ENCODE results near the gene MRTFB.

The MRTFB gene

DNA sequence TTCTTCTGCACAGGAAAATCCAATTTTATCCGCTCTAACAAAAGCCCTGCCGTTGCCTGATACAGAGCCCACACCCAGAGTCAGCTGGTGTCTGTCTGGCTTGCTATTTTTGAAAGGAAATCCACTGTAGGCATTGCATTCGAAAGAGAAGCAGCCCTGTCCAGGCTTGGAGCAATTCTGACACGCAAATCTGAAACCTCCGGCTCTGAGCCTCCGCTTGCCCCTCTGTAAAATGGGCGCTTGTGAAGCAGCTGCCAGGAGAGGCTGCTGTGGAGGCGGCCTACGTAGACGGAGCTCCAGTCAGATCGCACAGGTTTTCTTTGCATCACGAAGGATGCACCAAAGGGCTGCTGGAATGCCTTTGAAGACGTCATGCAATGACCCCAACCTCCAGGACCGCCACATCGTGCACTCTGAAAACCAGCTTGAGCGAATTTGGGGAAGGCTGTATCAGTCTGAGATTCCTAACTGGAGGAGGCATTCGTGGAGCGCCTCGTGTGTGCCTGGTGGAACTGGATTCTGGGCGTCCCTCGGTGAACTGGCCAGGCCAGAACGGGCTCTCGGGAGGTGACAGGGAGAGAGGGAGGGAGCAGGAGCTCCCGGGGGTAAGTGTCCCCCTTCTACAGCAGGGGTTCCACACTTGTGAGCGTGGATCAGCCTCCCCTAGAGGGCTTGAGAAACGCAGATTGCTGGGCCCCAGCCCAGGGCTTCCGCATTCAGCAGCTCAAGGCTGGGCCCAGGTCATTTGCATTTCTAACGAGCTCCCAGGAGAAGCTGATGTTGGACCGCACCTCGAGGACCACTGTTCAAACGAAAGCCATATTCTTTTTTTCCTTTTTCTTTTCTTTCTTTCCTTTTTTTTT lies 215.5 kb downstream of the MRTFB start:
- H3K36me3 ChIP-seq (ENCODE audit: control insufficient read depth, insufficient read depth, low read length): no peaks in the 10 kb centered on the region
- 36 to 38% methylated on average over 22 to 26 of the region's 31 CpGs for WGBS, 2 experiments (ENCODE audit: insufficient coverage in 2 of 2)
- no peak overlapping the region for H3K27ac ChIP-seq (ENCODE audit: low read depth, low read length, severe bottlenecking)
- H3K4me1 ChIP-seq (ENCODE audit: control insufficient read depth, insufficient read depth, low read length, poor library complexity, severe bottlenecking): no peaks in the 10 kb centered on the region
- peak overlapping the region; percentile 83 for H3K4me3 ChIP-seq (ENCODE audit: extremely low read depth, insufficient read depth, low read length, poor library complexity, severe bottlenecking)
- H3K9me3 ChIP-seq (ENCODE audit: control insufficient read depth, low read length): peaks cover 10% of the 10 kb centered on the region

DNA sequence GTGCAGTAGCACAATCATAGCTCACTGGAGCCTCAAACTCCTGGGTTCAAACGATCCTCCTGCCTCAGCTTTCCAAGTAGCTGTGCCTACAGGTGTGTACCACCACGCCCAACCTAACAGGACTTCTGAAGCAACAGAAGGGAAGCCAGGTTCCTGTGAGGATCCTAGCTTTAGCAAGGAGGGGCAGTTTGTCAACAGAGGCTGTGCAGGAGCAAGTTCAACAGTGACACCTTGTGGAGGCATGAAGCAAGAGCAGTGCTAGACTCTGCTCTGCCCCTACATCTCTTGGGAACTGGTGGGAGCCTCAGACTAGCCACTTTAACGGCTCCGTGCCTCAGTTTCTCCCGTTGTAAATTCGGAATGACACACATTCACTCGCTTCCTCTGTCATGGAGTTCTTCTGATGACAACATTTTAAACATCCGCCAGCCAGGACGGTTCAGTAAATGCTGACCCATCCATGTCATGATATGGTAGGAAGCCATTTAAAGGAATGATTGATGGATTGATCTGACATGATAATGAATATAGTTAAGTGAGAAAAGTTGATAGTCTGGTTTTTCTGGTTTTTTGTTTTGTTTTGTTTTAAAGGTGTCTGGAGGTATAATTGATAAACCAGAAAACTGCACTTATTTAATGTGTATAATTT lies 218.7 kb downstream of the MRTFB start:
- Histone ChIP-seq H3K27ac (ENCODE audit: low read depth, low read length, severe bottlenecking) (no peak overlapping the region), H3K4me3 (ENCODE audit: extremely low read depth, insufficient read depth, low read length, poor library complexity, severe bottlenecking) (no peak overlapping the region), H3K4me1 (ENCODE audit: control insufficient read depth, insufficient read depth, low read length, poor library complexity, severe bottlenecking) (no peaks in the 10 kb centered on the region), H3K9me3 (ENCODE audit: control insufficient read depth, low read length) (peaks cover 10% of the 10 kb centered on the region), H3K36me3 (ENCODE audit: control insufficient read depth, insufficient read depth, low read length) (no peaks in the 10 kb centered on the region)
- WGBS, 2 experiments (ENCODE audit: insufficient coverage in 2 of 2): 65 to 70% methylated on average over 9 of the region's 9 CpGs

DNA sequence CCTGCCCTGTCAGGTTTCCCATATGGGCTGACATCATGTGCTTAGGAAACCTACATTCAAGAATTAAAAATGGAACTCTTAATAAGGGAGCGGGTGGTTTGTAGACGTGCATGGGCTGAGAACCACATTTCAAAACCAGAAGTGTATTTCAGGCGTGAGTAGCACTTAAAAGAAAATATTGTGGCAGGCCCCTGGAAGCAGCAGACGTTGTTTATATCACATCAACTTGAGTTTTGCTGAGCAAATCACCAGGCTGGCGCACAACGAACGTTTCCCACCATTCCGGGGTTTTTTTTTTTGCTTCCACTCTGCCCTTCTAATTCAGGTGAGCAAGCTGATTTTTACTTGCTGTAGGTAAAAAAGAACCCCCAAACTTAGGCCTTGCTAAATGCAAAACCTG lies 220.2 kb downstream of the MRTFB start:
- no peak overlapping the region for H3K27ac ChIP-seq (ENCODE audit: low read depth, low read length, severe bottlenecking)
- WGBS, 2 experiments (ENCODE audit: insufficient coverage in 2 of 2): 90% methylated on average over 7 to 8 of the region's 8 CpGs
- no peaks in the 10 kb centered on the region for H3K4me1 ChIP-seq (ENCODE audit: control insufficient read depth, insufficient read depth, low read length, poor library complexity, severe bottlenecking)
- H3K36me3 ChIP-seq (ENCODE audit: control insufficient read depth, insufficient read depth, low read length): no peaks in the 10 kb centered on the region
- H3K4me3 ChIP-seq (ENCODE audit: extremely low read depth, insufficient read depth, low read length, poor library complexity, severe bottlenecking): no peak overlapping the region
- peaks cover 10% of the 10 kb centered on the region for H3K9me3 ChIP-seq (ENCODE audit: control insufficient read depth, low read length)

DNA sequence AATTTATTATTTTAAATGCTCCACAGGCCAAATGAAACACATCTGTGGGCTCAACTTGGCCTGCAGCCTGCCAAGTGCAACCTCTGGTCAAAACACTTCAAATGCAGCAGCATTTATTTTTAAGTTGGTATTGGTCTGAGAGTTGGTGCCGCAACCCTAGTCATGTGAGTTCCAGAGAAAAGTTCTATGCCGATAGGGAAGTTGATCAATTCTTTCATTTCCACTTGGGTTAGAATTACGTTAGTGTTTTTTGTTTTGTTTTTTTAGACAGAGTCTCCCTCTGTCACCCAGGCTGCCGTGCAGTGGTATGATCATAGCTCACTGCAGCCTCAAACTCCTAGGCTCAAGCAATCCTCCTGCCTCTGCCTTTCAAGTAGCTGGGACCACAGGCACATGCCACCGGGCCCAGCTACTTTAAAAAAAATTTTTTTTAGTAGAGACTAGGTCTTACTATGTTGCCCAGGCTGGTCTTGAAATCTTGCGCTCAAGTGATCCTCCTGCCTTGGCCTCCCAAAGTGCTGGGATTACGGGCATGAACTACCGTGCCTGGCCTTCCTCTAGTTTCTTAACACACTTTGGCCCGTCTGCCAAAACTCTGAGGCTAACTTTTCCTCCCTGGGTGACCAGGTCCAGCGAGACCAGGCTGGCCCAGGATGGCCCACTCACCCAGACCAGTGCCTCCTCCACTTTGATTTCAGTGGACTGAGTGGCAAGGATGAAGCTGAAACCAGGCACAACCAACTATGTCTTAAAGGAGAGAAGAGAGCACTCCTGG lies 221.1 kb downstream of the MRTFB start:
- Histone ChIP-seq H3K4me3 (ENCODE audit: extremely low read depth, insufficient read depth, low read length, poor library complexity, severe bottlenecking) (no peak overlapping the region), H3K9me3 (ENCODE audit: control insufficient read depth, low read length) (peaks cover 10% of the 10 kb centered on the region), H3K4me1 (ENCODE audit: control insufficient read depth, insufficient read depth, low read length, poor library complexity, severe bottlenecking) (no peaks in the 10 kb centered on the region), H3K36me3 (ENCODE audit: control insufficient read depth, insufficient read depth, low read length) (no peaks in the 10 kb centered on the region), H3K27ac (ENCODE audit: low read depth, low read length, severe bottlenecking) (no peak overlapping the region)
- 91 to 95% methylated on average over 6 to 7 of the region's 10 CpGs for WGBS, 2 experiments (ENCODE audit: insufficient coverage in 2 of 2)

DNA sequence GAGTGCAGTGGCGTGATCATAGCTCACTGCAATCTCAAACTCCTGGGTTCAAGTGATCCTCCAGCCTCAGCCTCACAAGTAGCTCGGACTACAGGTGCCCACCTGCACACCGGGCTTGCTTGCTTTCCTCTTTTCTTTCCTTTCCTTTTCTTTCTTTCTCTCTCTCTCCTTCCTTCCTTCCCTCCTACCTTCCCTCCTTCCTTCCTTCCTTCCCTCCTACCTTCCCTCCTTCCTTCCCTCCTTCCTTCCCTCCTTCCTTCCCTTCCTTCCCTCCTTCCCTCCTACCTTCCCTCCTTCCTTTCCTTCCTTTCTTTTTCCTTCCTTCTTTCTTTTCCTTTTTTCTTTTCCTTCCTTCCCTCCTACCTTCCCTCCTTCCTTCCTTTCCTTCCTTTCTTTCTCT lies 225.5 kb downstream of the MRTFB start:
- H3K4me3 ChIP-seq (ENCODE audit: extremely low read depth, insufficient read depth, low read length, poor library complexity, severe bottlenecking): no peak overlapping the region
- no peak overlapping the region for H3K27ac ChIP-seq (ENCODE audit: low read depth, low read length, severe bottlenecking)
- H3K36me3 ChIP-seq (ENCODE audit: control insufficient read depth, insufficient read depth, low read length): no peaks in the 10 kb centered on the region
- WGBS, 2 experiments (ENCODE audit: insufficient coverage in 2 of 2): 92 to 96% methylated on average over 3 of the region's 3 CpGs
- H3K9me3 ChIP-seq (ENCODE audit: control insufficient read depth, low read length): no peaks in the 10 kb centered on the region
- H3K4me1 ChIP-seq (ENCODE audit: control insufficient read depth, insufficient read depth, low read length, poor library complexity, severe bottlenecking): no peaks in the 10 kb centered on the region

DNA sequence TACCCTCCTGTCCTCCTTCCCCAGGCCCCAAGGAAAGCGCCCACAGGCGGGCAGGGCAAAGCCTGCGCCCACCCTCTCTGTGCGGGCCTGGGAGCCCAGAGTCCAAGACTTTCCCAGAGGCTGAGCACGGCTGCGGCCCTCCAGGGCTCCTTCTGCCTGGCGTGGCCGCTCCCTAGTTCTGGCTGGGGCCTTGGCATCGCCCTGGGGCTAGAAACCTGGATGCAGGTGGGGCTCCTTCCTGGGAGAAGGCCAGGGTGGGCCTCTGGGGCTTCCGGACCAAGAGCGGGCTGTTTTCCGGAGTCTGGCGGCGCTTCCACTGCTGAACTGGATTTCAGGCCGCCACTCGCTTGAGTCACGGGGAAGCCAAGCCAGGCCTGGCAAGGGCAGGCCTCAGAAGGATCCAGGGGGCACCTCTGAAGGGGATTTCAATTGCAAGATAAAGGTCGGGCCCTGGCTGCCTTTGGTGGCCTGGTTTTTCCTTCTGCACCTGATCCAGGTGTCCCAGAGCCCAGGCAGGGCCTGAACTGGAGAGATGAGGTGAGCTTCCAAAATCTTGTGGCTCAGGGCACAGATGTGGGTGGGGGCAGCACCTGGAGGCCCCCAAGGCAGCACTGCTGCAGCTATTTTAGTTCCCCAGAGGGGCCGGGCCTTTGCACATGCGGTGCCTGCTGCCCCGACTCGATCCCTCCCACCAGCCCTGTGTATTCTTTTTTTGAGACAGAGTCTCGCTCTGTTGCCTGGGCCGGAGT lies 227.4 kb downstream of the MRTFB start:
- Histone ChIP-seq H3K9me3 (ENCODE audit: control insufficient read depth, low read length) (no peaks in the 10 kb centered on the region), H3K4me3 (ENCODE audit: extremely low read depth, insufficient read depth, low read length, poor library complexity, severe bottlenecking) (no peak overlapping the region), H3K27ac (ENCODE audit: low read depth, low read length, severe bottlenecking) (no peak overlapping the region), H3K36me3 (ENCODE audit: control insufficient read depth, insufficient read depth, low read length) (no peaks in the 10 kb centered on the region), H3K4me1 (ENCODE audit: control insufficient read depth, insufficient read depth, low read length, poor library complexity, severe bottlenecking) (no peaks in the 10 kb centered on the region)
- WGBS, 2 experiments (ENCODE audit: insufficient coverage in 2 of 2): 92 to 97% methylated on average over 23 to 24 of the region's 24 CpGs

DNA sequence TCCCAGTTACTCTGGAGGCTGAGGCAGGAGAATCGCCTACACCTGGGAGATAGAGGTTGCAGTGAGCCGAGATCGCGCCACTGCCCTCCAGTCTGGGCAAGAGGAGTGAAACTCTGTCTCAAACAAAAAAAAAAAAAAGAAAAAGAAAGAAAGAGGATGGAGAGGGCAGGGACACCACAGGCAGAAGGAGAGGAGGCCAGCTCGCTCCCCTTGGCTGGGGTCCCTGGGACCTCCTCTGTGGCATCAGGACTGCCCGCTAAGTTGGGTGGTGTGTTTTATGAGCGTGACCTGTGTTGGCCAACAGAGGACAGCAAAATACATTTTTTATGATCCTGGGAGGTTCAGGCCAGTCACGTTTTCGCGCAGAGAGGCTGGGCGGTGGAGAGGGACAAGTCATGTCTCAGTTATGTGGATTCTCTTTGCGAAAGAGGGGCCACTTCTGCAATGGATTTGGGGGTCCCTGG lies 229.6 kb downstream of the MRTFB start:
- H3K4me3 ChIP-seq (ENCODE audit: extremely low read depth, insufficient read depth, low read length, poor library complexity, severe bottlenecking): peak overlapping the region; percentile 44

DNA sequence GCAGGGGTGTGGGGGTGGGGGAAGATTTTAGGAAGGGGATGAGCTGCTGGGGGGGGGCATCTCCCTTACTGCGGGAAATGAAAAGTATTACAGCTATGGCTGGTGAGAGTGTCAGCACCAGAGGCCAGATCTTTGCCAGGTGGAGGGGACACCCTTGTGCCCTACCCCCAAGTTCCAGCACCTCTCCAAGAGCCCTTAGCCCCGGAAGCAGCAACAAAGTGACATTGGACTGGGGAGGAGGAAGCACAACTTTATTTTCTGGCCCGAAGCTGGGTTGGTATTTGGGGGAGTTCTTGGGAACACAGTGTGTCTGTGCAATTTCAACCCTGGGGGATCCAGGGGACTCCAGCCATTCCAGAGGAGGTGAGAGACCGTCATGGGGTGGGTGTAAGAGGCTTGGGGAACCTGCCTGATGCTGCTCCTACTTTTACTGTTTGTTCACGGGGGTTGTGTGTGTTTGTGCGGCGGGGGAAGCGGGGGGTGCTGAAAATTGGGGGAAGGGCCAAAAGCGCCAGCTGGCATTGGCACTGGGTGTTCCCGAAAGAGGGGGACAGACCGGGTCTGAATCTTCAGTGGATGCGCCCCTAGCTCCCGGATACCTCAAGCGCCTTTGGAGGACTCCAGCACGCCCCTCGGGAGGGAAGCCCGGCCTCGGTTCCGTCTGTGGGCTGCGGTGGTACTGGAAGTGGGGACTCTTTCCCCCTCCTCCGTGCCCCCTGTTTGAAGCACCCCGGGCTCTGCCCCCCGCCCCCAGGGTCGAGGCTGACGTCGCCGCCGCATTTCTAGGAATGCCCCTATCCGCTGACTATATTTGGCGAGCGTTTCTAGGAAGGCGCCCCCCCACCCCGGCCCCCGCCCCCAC lies 230.3 kb downstream of the MRTFB start:
- Histone ChIP-seq H3K9me3 (ENCODE audit: control insufficient read depth, low read length) (no peaks in the 10 kb centered on the region), H3K4me3 (ENCODE audit: extremely low read depth, insufficient read depth, low read length, poor library complexity, severe bottlenecking) (peak overlapping the region; percentile 44), H3K36me3 (ENCODE audit: control insufficient read depth, insufficient read depth, low read length) (no peaks in the 10 kb centered on the region), H3K4me1 (ENCODE audit: control insufficient read depth, insufficient read depth, low read length, poor library complexity, severe bottlenecking) (peaks cover 16% of the 10 kb centered on the region), H3K27ac (ENCODE audit: low read depth, low read length, severe bottlenecking) (peak overlapping the region; percentile 8)
- 5 to 8% methylated on average over 11 to 15 of the region's 34 CpGs for WGBS, 2 experiments (ENCODE audit: insufficient coverage in 2 of 2)

More for the DNA sequence above, 229.6 kb downstream of the MRTFB start:
- 33 to 41% methylated on average over 10 to 11 of the region's 12 CpGs for WGBS, 2 experiments (ENCODE audit: insufficient coverage in 2 of 2)
- peaks cover 9% of the 10 kb centered on the region for H3K4me1 ChIP-seq (ENCODE audit: control insufficient read depth, insufficient read depth, low read length, poor library complexity, severe bottlenecking)
- H3K36me3 ChIP-seq (ENCODE audit: control insufficient read depth, insufficient read depth, low read length): no peaks in the 10 kb centered on the region
- no peaks in the 10 kb centered on the region for H3K9me3 ChIP-seq (ENCODE audit: control insufficient read depth, low read length)
- H3K27ac ChIP-seq (ENCODE audit: low read depth, low read length, severe bottlenecking): peak overlapping the region; percentile 8

DNA sequence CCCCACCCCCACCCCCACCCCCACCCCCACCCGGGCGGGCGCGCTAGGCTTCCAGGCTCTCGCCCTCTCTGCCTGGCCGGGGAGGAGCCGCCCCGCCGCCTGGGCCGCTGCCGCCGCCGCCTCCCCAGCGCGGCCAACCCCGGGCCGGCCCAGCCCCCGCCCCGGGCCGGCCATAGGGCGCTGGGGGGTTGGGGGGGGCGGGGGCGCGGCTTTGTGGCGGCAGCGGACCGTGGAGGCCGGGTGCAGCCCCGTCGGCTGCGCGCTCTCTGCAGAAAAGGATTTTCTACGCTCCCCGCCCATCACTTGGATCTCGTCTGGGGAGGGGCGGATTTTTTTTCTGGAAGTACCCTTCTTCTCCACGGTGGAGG lies 230.9 kb downstream of the MRTFB start:
- 0% methylated on average over 1 to 5 of the region's 37 CpGs for WGBS, 2 experiments (ENCODE audit: insufficient coverage in 2 of 2)
- H3K4me3 ChIP-seq (ENCODE audit: extremely low read depth, insufficient read depth, low read length, poor library complexity, severe bottlenecking): peak overlapping the region; percentile 98
- H3K9me3 ChIP-seq (ENCODE audit: control insufficient read depth, low read length): no peaks in the 10 kb centered on the region
- no peaks in the 10 kb centered on the region for H3K36me3 ChIP-seq (ENCODE audit: control insufficient read depth, insufficient read depth, low read length)
- H3K27ac ChIP-seq (ENCODE audit: low read depth, low read length, severe bottlenecking): no peak overlapping the region
- H3K4me1 ChIP-seq (ENCODE audit: control insufficient read depth, insufficient read depth, low read length, poor library complexity, severe bottlenecking): peaks cover 22% of the 10 kb centered on the region

Data from mesodermal cell (in vitro differentiated cells).